ENCODE measurements around the gene PSPC1.

DNA sequence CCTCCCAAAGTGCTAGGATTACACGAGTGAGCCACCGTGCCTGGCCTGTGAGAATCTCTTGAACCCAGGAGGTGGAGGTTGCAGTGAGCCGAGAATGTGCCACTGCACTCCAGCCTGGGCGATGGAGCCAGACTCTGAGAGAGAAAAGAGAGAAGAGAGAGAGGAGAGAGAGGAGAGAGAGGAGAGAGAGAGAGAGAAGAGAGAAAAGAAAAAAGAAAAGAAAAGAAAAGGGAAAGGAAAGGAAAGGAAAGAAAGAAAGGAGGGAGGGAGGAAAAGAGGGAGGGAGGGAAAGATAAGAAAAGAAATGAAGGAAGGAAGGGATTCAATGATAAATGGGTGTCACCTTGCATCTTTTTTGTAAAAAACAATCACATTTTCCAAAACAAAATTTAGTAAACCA, 23.0 kb upstream of the PSPC1 start:
- TF ChIP-seq CTCF (IDR thresholded peaks at IDR 0.05) (no peak), POLR2A (IDR thresholded peaks at IDR 0.05) (no peak)
